PC-3 (cell line): Measurements from ENCODE around the gene TIMP4.

Source experiments
- EZH2 ChIP-seq: fragments of 300-600 bp; sonication (generic); IDR thresholded peaks from one replicate; pipeline ENCODE4 v1.6.1; 2017; ENCODE audit warnings: antibody characterized with exemption, mild to moderate bottlenecking, low read length; ENCODE audit not compliant: unreplicated experiment
- TF ChIP-seq, protein P1 (sequence below): fragments of 300-600 bp; sonication (generic); conservative IDR thresholded peaks from 2 replicates; pipeline ENCODE4 v1.5.1; 2017; ENCODE audit warnings: antibody characterized with exemption, low read depth, mild to moderate bottlenecking, low read length

DNA sequence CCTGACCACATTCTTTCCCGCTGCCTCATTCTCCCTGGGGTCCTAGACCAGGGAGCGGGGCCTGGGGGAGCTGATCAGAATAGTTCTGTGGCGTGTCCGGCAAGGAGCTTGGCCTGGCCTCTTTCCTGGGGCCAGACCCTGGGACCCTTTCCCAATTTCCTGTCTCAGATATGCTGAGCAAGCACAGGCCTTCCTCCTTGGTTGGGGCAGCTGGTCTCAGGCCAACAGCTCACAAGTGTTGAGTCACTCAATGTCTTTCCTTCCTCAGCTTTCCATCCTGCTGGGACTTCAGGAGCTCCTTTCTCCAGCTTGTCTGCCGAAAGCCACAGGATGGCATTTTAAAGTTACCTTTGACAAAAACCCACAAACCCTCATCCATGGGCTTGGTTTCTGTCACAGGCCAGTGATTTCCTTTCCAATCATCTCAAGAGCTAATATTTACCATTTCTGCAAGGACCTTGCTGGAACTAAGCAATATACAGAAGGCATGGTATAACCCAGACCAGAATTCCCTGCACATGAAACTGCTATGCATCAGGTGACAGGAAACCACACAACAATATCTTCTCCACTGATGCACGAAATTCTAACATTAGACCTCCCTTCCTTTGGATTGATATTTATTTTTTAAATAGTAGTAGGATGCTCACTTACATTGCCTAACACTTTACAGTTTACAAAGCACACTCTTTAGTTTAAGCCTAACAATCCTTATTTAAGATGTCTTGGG lies 19.5 kb upstream of the TIMP4 start:
- TF ChIP-seq, protein P1, sequence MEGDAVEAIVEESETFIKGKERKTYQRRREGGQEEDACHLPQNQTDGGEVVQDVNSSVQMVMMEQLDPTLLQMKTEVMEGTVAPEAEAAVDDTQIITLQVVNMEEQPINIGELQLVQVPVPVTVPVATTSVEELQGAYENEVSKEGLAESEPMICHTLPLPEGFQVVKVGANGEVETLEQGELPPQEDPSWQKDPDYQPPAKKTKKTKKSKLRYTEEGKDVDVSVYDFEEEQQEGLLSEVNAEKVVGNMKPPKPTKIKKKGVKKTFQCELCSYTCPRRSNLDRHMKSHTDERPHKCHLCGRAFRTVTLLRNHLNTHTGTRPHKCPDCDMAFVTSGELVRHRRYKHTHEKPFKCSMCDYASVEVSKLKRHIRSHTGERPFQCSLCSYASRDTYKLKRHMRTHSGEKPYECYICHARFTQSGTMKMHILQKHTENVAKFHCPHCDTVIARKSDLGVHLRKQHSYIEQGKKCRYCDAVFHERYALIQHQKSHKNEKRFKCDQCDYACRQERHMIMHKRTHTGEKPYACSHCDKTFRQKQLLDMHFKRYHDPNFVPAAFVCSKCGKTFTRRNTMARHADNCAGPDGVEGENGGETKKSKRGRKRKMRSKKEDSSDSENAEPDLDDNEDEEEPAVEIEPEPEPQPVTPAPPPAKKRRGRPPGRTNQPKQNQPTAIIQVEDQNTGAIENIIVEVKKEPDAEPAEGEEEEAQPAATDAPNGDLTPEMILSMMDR = no peak
- no peak for TF ChIP-seq EZH2
